Astrocyte (in vitro differentiated cells and primary cell): ENCODE measurements around the gene LAMA5. TPM values are rescaled to one million over a fixed set of nuclear protein-coding genes. Genes with fewer than 3 reads are reported as not detected.
A peak's percentile ranks its signal among the peaks of the same experiment; 100 is the strongest.

ENCODE experiments used
- DNase-seq: peaks from one replicate; pipeline ENCODE4 v3.0.0-alpha.2; 2010; ENCODE audit warnings: low read depth
- FAIRE-seq: peaks from 2 replicates; lab custom pipeline; 2011; peaks lifted over from hg19 to GRCh38; lab: Jason Lieb, UNC
- H2AFZ ChIP-seq: 2 replicates; pipeline ENCODE4 v1.6.0; 2012; ENCODE audit warnings: low read depth, low read length, inconsistent platforms
- H3K27ac ChIP-seq: 2 replicates; pipeline ENCODE4 v1.5.1; 2011; ENCODE audit warnings: low read depth, low read length, inconsistent platforms
- H3K27me3 ChIP-seq: 2 replicates; pipeline ENCODE4 v1.6.0; 2011; ENCODE audit warnings: low read length, inconsistent platforms; ENCODE audit not compliant: insufficient read depth
- H3K36me3 ChIP-seq: 2 replicates; pipeline ENCODE4 v1.5.1; 2011; ENCODE audit warnings: low read length, inconsistent platforms; ENCODE audit not compliant: insufficient read depth
- H3K4me1 ChIP-seq: 2 replicates; pipeline ENCODE4 v1.5.1; 2011; ENCODE audit warnings: low read length, inconsistent platforms; ENCODE audit not compliant: insufficient read depth
- H3K4me2 ChIP-seq: 2 replicates; pipeline ENCODE4 v1.6.0; 2012; ENCODE audit warnings: low read length, inconsistent platforms
- H3K4me3 ChIP-seq: 2 replicates; pipeline ENCODE4 v1.5.1; 2011; ENCODE audit warnings: low read depth, mild to moderate bottlenecking, low read length, inconsistent platforms; ENCODE audit not compliant: insufficient read depth
- H3K79me2 ChIP-seq: 2 replicates; pipeline ENCODE4 v1.6.0; 2012; ENCODE audit warnings: mild to moderate bottlenecking, low read length, inconsistent platforms; ENCODE audit not compliant: insufficient read depth
- H3K9ac ChIP-seq: 2 replicates; pipeline ENCODE4 v1.6.0; 2012; ENCODE audit warnings: mild to moderate bottlenecking, low read length, inconsistent platforms
- H3K9me3 ChIP-seq: 2 replicates; pipeline ENCODE4 v1.5.1; 2012; ENCODE audit warnings: low read depth, mild to moderate bottlenecking, low read length, inconsistent platforms; ENCODE audit not compliant: insufficient read depth
- H4K20me1 ChIP-seq: 2 replicates; pipeline ENCODE4 v1.6.0; 2012; ENCODE audit warnings: low read length, inconsistent platforms; ENCODE audit not compliant: insufficient read depth
- H3K27ac Mint-ChIP-seq: one replicate; pipeline ENCODE4 v1.8.0; 2021; ENCODE audit warnings: mild to moderate bottlenecking, mixed read lengths; ENCODE audit not compliant: unreplicated experiment
- H3K27me3 Mint-ChIP-seq: one replicate; pipeline ENCODE4 v1.8.0; 2021; ENCODE audit warnings: low read depth, mixed read lengths; ENCODE audit not compliant: unreplicated experiment
- H3K36me3 Mint-ChIP-seq: one replicate; pipeline ENCODE4 v1.8.0; 2021; ENCODE audit warnings: low read depth, mixed read lengths; ENCODE audit not compliant: unreplicated experiment
- H3K4me1 Mint-ChIP-seq: one replicate; pipeline ENCODE4 v1.8.0; 2021; ENCODE audit warnings: low read depth, mixed read lengths; ENCODE audit not compliant: unreplicated experiment
- H3K4me3 Mint-ChIP-seq: one replicate; pipeline ENCODE4 v1.8.0; 2021; ENCODE audit warnings: mild to moderate bottlenecking, moderate library complexity, mixed read lengths; ENCODE audit not compliant: unreplicated experiment
- H3K9me3 Mint-ChIP-seq: one replicate; pipeline ENCODE4 v1.8.0; 2021; ENCODE audit warnings: mild to moderate bottlenecking, mixed read lengths; ENCODE audit not compliant: unreplicated experiment
- CTCF ChIP-seq: IDR thresholded peaks from 2 replicates; pipeline ENCODE4 v1.5.1; 2011; ENCODE audit warnings: low read depth, mild to moderate bottlenecking, inconsistent platforms, low read length, moderate library complexity; ENCODE audit not compliant: insufficient read depth
- EZH2 ChIP-seq: IDR thresholded peaks from 2 replicates; pipeline ENCODE4 v1.6.1; 2012; ENCODE audit warnings: mild to moderate bottlenecking, low read length, inconsistent platforms; ENCODE audit not compliant: insufficient read depth
- total RNA-seq: library from RNA; stranded (reverse); gene quantifications from 2 replicates; pipeline ENCODE4 v1.2.1, GENCODE V29; 2021

The LAMA5 gene
- total RNA-seq, 1 donor from 2014 or later = 350 TPM

DNA sequence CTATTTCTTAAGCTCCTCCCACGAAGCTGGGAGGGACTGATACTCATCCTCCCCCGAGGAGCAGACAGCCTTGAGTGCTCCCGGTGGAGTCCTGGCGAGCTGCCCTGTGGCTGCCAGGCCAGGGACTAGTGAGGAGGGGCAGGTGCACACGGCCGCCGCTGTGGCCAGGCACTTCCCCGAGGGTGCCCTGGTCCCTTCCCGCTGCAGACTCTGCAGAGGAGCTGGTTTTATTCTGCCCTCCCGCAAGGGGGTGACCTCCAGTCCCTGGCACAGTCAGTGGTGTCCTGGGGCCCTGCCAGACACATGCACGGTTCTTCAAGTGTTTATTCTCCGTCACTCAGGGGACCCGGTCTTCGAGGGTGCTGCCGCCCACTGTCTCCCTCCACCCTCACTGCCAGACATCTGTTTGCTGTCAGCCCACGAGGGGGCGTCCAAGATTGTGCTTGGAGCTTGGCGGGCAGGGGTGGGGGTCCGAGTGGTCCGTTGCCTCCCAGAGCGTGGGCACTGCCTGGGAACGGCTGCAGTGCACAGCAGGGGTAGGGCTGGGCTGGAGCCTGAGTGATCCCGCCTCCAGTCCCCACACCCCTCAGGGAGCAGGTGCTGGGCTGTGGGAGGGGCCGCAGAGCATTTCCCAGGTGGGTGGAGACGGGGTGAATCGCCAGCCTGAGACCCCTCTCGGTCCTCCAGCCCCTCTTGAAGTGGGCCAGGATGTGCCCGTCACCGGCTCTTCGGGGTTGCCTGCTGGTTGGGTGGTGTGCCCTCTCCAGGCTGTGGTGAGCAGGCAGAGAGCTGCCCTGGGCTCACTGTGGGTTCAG, 43.0 kb upstream of the LAMA5 start:
- FAIRE-seq = no peak

GRCh38 chr20:62409086-62409853, 42.2 kb upstream of the LAMA5 start:
- FAIRE-seq = no peak

More for the DNA sequence above, 43.0 kb upstream of the LAMA5 start:
- peaks cover 4% of the 10 kb centered on the region for H3K79me2 ChIP-seq
- Mint-ChIP-seq H3K27ac (no peak overlapping the region), H3K4me3 (no peak overlapping the region), H3K4me1 (peaks cover 3% of the 10 kb centered on the region), H3K27me3 (peaks cover 12% of the 10 kb centered on the region), H3K9me3 (no peaks in the 10 kb centered on the region), H3K36me3 (no peaks in the 10 kb centered on the region)
- H3K27ac ChIP-seq = no peak overlapping the region
- H3K27me3 ChIP-seq = no peaks in the 10 kb centered on the region
- H4K20me1 ChIP-seq = peaks cover 14% of the 10 kb centered on the region
- H3K9me3 ChIP-seq = no peaks in the 10 kb centered on the region
- TF ChIP-seq EZH2 (no peak), CTCF (peak; percentile 24)
- peaks cover 8% of the 10 kb centered on the region for H3K4me1 ChIP-seq
- no peak overlapping the region for H3K9ac ChIP-seq
- H3K4me3 ChIP-seq = no peak overlapping the region
- H3K4me2 ChIP-seq = no peak overlapping the region
- DNase-seq = no peak
- no peaks in the 10 kb centered on the region for H3K36me3 ChIP-seq
- no peak overlapping the region for H2AFZ ChIP-seq

More at GRCh38 chr20:62409086-62409853, 42.2 kb upstream of the LAMA5 start:
- no peak overlapping the region for H3K27ac Mint-ChIP-seq
- Histone ChIP-seq H2AFZ (no peak overlapping the region), H3K27ac (no peak overlapping the region), H3K4me1 (peaks cover 8% of the 10 kb centered on the region), H3K9ac (no peak overlapping the region), H3K4me2 (no peak overlapping the region), H3K9me3 (no peaks in the 10 kb centered on the region), H4K20me1 (peaks cover 23% of the 10 kb centered on the region), H3K36me3 (no peaks in the 10 kb centered on the region), H3K79me2 (peaks cover 4% of the 10 kb centered on the region), H3K4me3 (no peak overlapping the region), H3K27me3 (no peaks in the 10 kb centered on the region)
- H3K4me3 Mint-ChIP-seq = no peak overlapping the region
- no peak for DNase-seq
- peaks cover 2% of the 10 kb centered on the region for H3K36me3 Mint-ChIP-seq
- TF ChIP-seq EZH2 (no peak), CTCF (no peak)
- no peaks in the 10 kb centered on the region for H3K9me3 Mint-ChIP-seq
- H3K4me1 Mint-ChIP-seq = peaks cover 3% of the 10 kb centered on the region
- H3K27me3 Mint-ChIP-seq = peaks cover 12% of the 10 kb centered on the region
